Measurements from ENCODE around the gene CCR9. TPM values are rescaled to one million over a fixed set of nuclear protein-coding genes. Genes with fewer than 3 reads are reported as not detected.

Gene CCR9
- total and polyA plus RNA-seq, 7 donors: 0.55 TPM; not detected in 6

DNA sequence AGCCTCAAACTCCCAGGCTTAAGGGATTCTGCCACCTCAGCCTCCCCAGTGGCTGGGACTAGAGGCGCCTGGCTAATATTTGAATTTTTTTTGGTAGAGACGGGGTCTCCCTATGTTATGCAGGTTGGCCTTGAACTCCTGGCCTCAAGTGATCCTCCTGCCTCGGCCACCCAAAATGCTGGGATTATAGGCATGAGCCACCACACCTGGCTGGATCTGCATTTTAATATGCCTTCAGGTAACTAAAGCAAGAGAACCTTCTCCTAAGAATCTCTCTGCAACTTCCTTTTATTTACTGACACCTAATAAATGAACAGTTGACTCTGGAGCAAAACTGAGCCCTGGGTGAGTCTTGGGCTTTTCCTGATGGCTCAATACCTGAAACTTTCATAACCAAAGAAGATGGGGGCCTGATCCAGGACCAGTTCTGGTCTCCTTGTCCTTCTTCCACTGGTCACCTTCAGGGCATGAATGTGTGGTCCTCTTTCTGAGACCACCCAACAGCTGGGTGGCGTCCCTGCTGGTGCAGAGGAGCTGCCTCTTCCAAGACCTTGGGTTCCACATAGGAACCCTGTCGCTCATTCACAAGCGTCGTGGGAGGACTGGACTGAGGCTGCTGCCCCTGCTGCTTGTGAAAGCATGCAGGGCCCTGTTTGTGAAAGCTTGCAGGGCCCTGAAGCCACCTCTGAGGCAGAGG is 28.2 kb downstream of the CCR9 start:
- intact Hi-C loops (cut with DNase I): no loop called here
- peaks cover 0 to 8% (median 2%) of the 10 kb centered on the region in 4 donors for H3K4me1 ChIP-seq
- WGBS, 2 donors: 89 to 93% methylated on average over 7 of the region's 7 CpGs
- no peak overlapping the region for H3K27ac ChIP-seq
- no peaks in the 10 kb centered on the region for H3K27me3 ChIP-seq
- DNase-seq: no peak
- TF ChIP-seq EP300 (IDR thresholded peaks at IDR 0.05): no peak
- no peak for TF ChIP-seq POLR2AphosphoS5 (IDR thresholded peaks at IDR 0.05)
- no peak for TF ChIP-seq POLR2A (IDR thresholded peaks at IDR 0.05)
- TF ChIP-seq, protein P1, sequence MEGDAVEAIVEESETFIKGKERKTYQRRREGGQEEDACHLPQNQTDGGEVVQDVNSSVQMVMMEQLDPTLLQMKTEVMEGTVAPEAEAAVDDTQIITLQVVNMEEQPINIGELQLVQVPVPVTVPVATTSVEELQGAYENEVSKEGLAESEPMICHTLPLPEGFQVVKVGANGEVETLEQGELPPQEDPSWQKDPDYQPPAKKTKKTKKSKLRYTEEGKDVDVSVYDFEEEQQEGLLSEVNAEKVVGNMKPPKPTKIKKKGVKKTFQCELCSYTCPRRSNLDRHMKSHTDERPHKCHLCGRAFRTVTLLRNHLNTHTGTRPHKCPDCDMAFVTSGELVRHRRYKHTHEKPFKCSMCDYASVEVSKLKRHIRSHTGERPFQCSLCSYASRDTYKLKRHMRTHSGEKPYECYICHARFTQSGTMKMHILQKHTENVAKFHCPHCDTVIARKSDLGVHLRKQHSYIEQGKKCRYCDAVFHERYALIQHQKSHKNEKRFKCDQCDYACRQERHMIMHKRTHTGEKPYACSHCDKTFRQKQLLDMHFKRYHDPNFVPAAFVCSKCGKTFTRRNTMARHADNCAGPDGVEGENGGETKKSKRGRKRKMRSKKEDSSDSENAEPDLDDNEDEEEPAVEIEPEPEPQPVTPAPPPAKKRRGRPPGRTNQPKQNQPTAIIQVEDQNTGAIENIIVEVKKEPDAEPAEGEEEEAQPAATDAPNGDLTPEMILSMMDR (IDR thresholded peaks at IDR 0.05): no peak
- no peaks in the 10 kb centered on the region for H3K9me3 ChIP-seq
- H3K36me3 ChIP-seq: peaks cover 0 to 21% (median 4%) of the 10 kb centered on the region in 4 donors
- H3K4me3 ChIP-seq: no peak overlapping the region

DNA sequence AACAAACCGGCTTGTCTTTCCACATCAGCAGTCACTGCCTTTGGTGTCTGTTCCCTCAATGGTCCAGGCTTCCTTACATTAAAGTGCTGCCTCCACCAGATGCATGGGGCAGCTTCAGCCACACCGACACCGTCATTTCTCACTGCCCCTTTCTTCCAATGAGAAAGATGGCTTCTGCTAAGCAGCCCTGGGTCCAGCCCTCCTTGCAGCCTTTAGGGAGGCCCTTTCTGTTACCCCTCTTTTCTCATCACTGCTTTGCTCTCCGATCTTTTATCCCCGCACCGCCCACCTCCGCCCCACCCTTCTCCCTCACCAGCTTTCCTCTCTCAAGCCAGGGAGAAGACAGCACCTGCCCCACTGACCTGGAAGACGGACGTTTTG is 28.7 kb downstream of the CCR9 start:
- 77 to 88% methylated on average over 9 of the region's 9 CpGs for WGBS, 2 donors
- Histone ChIP-seq H3K27ac (no peak overlapping the region), H3K4me1 (peaks cover 0 to 8% (median 2%) of the 10 kb centered on the region in 4 donors)

DNA sequence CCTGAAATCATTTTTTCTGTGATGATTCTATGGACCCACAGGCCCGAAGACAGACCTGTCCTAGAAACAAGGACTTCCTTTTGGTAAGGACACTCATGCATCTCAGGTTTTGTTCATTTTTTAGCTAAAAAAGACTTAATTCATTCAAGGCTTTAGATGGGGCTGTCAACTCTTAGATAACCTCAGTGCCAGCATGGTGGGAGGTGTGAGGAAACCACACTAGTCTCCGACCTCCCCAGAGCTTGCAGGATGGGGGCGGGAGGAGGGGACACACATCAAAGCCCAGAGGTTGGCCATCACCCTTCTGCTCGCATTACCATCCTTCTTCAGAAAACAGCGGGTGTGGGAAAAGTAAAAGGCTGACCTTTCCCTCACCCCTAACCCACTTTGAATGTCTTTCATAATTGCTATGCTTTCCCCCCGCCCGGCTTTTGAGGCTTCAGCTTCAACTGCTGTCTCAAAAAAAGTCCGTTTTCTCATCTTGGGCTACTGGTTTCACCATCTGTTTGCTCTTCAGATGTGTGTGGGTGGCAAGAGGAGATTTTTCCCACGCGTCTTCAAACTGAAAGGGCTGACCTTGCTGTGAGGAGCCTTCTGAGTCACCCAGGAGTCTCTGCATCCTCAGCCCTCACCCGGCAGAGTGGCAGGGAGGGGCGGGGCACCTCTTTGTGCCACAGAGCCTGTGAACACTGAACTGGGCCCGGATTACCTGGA is 29.3 kb downstream of the CCR9 start:
- peaks cover 1 to 33% (median 10%) of the 10 kb centered on the region in 4 donors for H3K36me3 ChIP-seq
- peaks cover 0 to 8% (median 2%) of the 10 kb centered on the region in 4 donors for H3K4me1 ChIP-seq
- WGBS, 2 donors: 40 to 62% methylated on average over 13 of the region's 13 CpGs
- DNase-seq: peak; percentile 52
- no peaks in the 10 kb centered on the region for H3K9me3 ChIP-seq
- no peak overlapping the region for H3K27ac ChIP-seq
- intact Hi-C loops (cut with DNase I): no loop called here
- no peak for TF ChIP-seq POLR2AphosphoS5 (IDR thresholded peaks at IDR 0.05)
- no peak overlapping the region for H3K4me3 ChIP-seq
- no peaks in the 10 kb centered on the region for H3K27me3 ChIP-seq

More for the DNA sequence above, 28.7 kb downstream of the CCR9 start:
- TF ChIP-seq POLR2A (IDR thresholded peaks at IDR 0.05): no peak
- TF ChIP-seq, protein P1 (IDR thresholded peaks at IDR 0.05): no peak
- no peak for TF ChIP-seq EP300 (IDR thresholded peaks at IDR 0.05)
- no peak for TF ChIP-seq POLR2AphosphoS5 (IDR thresholded peaks at IDR 0.05)
- Histone ChIP-seq H3K27me3 (no peaks in the 10 kb centered on the region), H3K9me3 (no peaks in the 10 kb centered on the region), H3K36me3 (peaks cover 0 to 26% (median 7%) of the 10 kb centered on the region in 4 donors), H3K4me3 (no peak overlapping the region)
- intact Hi-C loops (cut with DNase I): no loop called here
- DNase-seq: no peak

DNA sequence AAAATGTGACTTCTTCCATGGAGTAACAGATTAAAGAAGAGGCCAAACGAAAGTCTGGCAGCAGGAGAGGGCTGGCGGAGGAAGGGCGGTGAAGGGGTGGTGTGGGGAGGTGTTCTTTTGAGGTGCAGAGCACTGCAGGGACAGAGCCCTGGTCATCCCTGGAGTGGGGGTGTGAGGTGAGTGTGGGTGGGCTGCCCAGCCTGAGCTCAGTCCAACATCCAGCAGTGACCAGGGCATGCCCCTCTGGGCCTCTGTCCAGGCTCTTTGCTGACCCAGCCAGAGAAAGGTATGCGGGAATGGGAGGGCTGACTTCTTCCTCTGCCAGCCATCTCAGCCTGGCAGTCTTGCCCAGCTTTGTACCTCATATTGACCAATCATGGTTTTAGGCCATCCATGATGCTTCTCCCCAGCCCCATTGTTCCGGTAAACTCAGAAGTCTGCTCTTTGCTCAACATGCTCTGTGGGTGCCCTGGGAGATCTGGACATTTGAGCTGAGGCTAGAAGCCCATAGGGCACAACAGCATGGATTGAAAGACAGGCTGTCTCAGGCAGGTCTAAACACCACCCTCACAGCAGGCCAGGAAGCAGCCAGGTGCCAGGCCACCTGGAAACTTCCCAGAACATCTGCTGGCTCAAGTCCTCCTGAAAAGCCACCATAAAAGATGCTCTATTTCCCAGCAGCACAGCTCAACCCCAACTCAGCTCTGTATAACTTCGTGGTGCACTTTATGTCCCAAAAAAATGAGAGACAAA is 31.0 kb downstream of the CCR9 start:
- no peak overlapping the region for H3K4me3 ChIP-seq
- H3K27me3 ChIP-seq: no peaks in the 10 kb centered on the region
- no peaks in the 10 kb centered on the region for H3K9me3 ChIP-seq
- WGBS, 2 donors: 90% methylated on average over 6 of the region's 6 CpGs
- H3K36me3 ChIP-seq: peaks cover 17 to 49% (median 26%) of the 10 kb centered on the region in 4 donors
- DNase-seq: no peak
- TF ChIP-seq EP300 (IDR thresholded peaks at IDR 0.05) (no peak), POLR2A (IDR thresholded peaks at IDR 0.05) (no peak), POLR2AphosphoS5 (IDR thresholded peaks at IDR 0.05) (no peak)
- TF ChIP-seq, protein P1 (IDR thresholded peaks at IDR 0.05): no peak
- H3K27ac ChIP-seq: no peak overlapping the region
- peaks cover 0 to 8% (median 2%) of the 10 kb centered on the region in 4 donors for H3K4me1 ChIP-seq
- intact Hi-C loops (cut with DNase I): no loop called here
